HG03064 (cell line): Measurements from ENCODE around the gene HOXC10.

ENCODE experiments used
- ATAC-seq: cut with Tn5 transposase; IDR thresholded peaks from one replicate; pipeline ENCODE4 v1.9.1; 2021; ENCODE audit warnings: low read depth; ENCODE audit not compliant: unreplicated experiment

The HOXC10 gene

DNA sequence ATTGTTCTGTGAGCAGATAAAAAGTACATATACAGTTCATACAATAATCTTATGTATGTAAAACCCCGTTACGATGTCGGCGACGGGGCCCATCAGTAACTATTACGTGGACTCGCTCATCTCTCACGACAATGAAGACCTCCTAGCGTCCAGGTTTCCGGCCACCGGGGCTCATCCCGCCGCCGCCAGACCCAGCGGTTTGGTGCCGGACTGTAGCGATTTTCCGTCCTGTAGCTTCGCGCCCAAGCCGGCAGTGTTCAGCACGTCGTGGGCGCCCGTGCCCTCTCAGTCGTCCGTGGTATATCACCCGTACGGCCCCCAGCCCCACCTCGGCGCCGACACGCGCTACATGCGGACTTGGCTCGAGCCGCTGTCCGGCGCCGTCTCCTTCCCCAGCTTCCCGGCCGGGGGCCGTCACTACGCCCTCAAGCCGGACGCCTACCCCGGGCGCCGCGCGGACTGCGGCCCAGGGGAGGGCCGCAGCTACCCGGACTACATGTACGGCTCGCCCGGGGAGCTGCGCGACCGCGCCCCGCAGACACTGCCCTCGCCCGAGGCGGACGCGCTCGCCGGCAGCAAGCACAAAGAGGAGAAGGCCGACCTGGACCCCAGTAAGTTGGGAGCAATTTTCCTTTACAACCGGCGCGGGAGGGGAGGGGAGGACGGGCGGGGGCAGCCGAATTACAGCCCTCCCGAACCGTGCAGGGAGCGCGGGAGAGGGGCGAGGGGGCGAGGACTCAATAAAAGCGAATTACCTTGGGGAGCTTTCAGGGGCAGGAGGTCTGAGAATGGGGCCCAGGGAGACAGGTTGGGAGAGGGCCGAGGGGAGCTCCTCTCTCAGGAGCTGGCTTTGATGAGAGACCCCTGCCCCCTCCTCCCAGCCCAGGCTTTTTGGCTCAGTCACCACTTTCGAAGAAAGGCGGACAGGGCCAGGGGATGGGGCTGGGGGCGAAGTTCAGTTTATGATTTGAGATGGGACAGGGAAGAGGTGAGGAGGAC, 15.5 kb downstream of the HOXC10 start, which contains the start of gene HOXC9:
Gene HOXC9 (plus strand): TSS at position 46 of the 999 bp plus-strand sequence. CDS start 28 bp downstream, at position 74.
- no peak for ATAC-seq

GRCh38 chr12:54001283-54002187, 16.6 kb downstream of the HOXC10 start:
- no peak for ATAC-seq

GRCh38 chr12:54002278-54002914, 17.4 kb downstream of the HOXC10 start:
- ATAC-seq = no peak

- no peak for ATAC-seq
These were observed 18.0 kb downstream of the HOXC10 start for GRCh38 chr12:54002915-54003389.

DNA sequence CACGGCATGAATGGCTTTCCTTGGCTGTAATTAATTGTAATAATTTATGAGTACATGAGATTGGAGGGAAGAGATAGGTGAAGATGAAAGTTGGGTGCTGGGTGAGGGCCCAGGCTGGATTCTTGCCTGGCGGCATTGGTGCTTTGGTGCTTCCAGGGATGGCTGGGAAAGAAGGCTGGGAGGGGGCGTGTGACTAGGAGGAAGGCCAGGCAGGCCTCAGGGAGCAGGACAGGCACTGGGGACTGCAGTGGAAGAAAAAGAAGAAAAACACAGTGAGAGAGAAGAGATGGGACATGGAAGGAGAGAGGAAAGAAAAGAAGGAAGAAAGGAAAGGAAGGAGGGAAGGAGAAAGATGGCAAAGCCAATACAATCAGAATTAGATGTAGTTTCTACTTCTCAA, 18.7 kb downstream of the HOXC10 start:
- no peak for ATAC-seq

DNA sequence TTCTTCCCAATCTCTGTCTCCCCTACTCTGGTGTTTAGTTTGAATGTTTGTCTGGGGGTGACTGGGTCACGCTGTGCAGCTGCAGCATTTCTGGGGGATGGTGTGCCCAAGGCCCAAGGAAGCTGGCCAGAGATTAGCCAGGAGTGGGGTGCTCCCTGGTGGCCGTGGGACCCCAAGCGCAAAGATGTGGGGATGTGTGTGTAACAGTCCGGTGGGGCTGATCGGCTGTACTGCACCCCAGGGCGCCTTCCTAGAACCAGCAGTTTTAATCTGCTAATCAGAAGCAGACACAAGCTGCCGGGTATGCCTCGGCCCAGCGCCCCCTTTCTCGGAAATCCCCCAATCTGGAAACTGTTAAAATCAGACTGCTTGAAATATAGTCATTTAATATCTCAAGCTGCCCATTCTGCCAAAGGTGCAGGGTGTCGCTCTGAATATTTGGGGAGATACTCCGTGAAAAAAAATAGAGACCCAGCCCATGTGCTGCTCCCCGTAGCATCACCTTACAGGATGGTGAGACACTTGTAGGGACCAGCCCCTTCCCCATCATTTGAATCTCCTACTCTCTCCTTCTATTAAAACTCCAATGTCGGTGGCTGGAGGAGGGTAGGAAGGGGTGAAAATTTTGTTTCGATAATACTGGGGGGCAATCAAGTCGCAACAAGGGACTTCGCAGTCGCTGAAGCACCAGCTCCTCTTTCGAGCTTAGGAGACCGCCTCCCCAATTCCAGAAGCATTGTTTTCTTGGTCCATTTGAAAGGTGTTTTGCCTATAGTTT, 19.3 kb downstream of the HOXC10 start:
- ATAC-seq = no peak

GRCh38 chr12:54004841-54005530, 20.0 kb downstream of the HOXC10 start:
- ATAC-seq = no peak

DNA sequence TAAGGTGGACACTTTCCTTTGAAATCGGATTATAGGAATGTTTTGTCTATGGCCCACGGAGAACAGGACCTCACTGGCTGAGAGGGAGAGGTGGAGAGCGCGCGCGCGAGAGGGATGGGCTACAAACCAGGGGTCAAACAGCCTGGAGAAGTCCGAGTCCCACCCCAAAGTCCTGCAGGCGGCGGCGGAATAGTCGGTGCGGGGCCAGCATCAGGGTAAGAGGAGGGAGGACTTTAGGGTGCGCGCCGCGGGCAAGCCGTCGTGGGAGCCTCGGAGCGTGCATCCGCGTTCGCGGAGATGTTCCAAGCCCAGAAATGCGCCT, 20.5 kb downstream of the HOXC10 start:
- no peak for ATAC-seq

DNA sequence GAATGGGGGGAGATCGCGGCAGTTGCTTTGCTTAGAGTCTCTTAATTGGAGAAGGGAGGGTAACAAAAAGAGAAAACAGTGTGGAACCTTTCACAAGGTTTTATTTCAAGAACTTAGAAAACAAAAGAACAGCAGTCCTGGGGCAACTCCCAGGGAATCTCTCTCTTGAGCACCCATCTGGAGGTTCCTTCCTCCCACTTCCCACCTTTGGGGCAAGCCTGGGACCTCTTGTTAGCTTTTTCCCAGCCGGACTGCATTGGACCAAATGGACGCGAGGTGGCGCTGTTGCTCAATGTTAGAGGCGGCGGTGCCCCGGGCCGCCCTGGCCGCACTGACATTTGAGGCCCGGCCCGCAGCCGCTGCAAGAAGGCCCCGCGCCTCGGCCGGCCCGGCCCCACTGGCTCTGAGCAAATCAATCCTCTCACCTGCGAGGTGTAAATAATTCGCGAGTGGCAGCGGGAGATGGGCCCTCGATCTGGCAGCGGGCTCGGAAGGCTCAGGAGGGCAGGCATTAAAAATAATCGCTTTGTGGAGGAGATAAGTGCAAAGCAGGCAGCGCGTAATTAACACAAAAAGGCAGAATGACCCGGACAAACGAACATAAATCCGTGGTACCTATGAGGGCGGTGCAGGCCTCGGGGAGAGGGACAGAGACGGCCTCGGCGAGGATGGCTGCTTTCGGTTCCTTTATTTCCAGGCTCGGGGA, 21.1 kb downstream of the HOXC10 start:
- ATAC-seq = no peak

DNA sequence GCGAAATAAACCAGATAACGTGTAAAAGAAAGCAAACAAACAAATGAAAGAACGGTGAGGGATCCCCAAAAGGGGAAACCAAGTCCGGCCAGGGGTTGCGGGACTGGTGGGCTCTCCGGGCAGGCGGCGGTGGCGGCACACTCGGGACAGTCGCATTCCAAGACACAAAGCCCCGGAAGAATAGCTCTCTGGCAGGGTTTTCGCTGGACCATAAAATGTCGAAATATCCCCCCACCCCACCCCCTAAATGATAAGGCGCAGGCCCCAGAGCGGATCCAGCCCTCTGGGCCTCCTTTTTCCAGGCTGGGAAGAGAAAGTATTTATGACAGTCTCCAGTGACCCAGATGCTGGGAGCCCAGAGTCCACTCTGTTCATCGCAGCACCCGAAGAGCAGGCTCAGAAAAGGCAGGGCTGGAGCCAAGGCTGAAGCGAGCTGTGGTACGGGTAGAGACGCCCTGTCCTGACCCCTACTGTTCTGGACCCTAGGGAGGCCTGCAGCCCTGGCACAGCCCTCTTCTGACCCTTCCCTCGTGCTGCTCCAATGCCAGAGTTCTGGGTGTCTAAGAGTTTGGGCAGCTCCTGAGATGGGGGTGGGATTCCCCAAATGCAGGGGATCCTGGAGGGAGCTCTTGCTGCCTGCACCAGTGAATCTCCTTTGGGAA, 21.7 kb downstream of the HOXC10 start:
- ATAC-seq = no peak

- ATAC-seq = no peak
These were observed 22.8 kb downstream of the HOXC10 start for GRCh38 chr12:54007538-54008259.

DNA sequence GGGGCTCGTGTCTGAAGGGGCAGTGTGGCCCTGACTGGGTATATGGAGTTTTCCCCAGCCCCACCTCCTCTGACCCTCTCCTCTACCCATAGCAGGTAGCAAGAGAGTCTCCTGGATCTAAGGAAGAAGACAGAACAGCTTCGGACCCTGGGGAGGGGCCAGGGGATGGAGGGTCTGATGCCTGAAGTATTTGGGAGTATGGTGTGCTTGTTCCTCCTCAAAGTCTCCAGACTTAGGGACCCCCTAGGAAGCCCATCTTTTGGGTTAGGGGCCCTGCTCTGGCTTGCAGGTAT, 23.3 kb downstream of the HOXC10 start:
- ATAC-seq = no peak

GRCh38 chr12:54009171-54010052, 24.5 kb downstream of the HOXC10 start:
- no peak for ATAC-seq

DNA sequence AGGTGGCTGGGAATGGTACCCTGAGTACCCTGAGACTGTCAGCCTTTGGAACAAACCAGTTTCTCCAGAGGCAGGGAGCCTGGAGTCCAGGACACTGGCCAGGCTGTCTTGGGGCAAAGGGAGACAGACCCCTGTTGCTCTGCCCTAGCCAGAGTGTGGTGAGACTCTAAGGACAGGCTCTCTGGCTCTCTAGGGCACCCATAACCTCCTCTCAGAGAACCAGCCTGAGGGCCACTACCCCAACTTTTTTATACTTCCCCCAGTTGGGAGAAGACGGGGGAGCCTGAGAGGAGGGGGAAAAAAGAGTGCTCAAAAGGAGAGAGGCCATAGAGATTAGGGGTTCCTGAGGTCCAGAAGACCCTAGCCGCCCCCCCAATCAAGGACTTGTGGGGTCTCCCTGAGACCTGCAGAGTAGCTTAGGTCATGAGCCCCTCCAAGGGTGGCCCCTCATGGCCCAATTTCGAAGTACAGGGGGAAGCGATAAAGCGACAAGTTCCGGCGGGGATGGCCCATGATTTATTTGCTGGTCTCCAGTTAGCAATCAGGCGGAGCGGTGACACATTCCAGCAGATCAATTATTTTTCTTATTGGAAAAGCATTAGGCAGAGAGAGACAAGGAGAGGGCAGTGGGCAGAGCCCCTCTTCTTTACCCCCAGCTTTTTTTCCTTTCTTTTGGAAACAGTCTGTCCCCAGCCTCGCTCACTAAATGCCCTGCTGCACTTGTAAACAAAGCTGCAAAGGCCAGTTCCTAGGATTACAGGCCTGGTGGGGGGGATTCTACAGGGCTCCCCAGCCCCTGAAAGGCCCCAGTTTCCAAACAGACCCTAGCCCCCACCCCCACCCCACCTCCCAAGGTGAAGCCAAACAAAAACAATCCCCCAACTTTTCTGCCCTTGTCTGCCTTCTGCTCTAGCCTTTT, 25.4 kb downstream of the HOXC10 start:
- no peak for ATAC-seq

GRCh38 chr12:54010972-54011664, 26.2 kb downstream of the HOXC10 start:
- ATAC-seq = no peak
